Measurements from ENCODE around the gene ABTB1. TPM values are rescaled to one million over a fixed set of nuclear protein-coding genes. Genes with fewer than 3 reads are reported as not detected.

Gene ABTB1
- total and polyA plus RNA-seq, 2 of the 13 experiments (the other 11 are each of a cell fraction or from before 2014, with no cell fraction given) = 0.42 to 14.5 TPM

DNA sequence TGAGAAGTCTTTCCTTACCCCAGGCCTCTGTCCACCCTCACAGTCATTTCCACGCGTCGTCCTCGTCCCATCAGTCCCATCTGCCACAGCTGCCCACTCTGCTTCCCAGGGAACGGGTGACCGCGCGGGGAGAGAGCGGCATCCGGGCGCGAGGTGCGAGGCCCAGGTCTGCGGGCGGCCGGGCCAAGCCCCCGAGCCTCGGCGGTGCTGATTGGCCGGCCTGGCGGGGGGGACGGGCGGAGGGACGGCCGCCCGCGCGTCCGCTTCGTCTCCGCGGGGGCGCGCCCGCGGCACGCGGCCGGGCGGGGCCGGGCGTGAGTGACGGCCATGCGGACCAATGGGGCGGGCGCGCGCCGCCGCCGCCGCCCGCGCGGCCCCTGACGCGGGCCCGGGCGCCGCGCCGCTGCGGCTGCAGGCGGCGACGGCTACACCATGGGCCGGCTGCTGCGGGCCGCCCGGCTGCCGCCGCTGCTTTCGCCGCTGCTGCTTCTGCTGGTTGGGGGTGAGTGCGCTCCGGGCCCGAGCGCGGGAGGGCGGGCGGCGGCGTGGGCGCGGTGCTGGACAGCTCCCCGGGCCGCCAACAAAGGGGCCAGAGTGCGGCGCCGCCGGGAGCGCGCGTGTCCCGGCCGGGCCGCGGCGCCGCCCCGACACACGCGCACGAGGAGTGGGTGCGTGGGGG is 43.8 kb upstream of the ABTB1 start, which contains the start of gene PODXL2 (continued):
- TF ChIP-seq ZNF691 (CRISPR knock-in tag; IDR thresholded peaks at IDR 0.05; ENCODE audit: borderline replicate concordance, low read depth) (no peak), ETV6 (CRISPR knock-in tag; conservative IDR thresholded peaks at IDR 0.05) (0 out of 2 replicates have a peak, but pooled peaks have one; percentile 25), PHF8 (CRISPR knock-in tag; IDR thresholded peaks at IDR 0.05) (no peak; the same call in 1 of the 2 replicates), ZNF430 (CRISPR knock-in tag; IDR thresholded peaks at IDR 0.05) (peak; percentile 54; the same call in 1 of the 2 replicates), ZNF788 (CRISPR knock-in tag; IDR thresholded peaks at IDR 0.05; ENCODE audit: borderline replicate concordance) (peak; percentile 70; the same call in 1 of the 2 replicates), ZNF572 (CRISPR knock-in tag; IDR thresholded peaks at IDR 0.05) (0 out of 2 replicates have a peak, but pooled peaks have one; percentile 37), HNF1A (IDR thresholded peaks at IDR 0.05; ENCODE audit: low read depth) (no peak), HNF1A (CRISPR knock-in tag; IDR thresholded peaks at IDR 0.05; ENCODE audit: borderline replicate concordance) (peak; percentile 25; the same call in 1 of the 2 replicates), SIN3A (IDR thresholded peaks at IDR 0.05; ENCODE audit: borderline replicate concordance, low read depth, low read length) (peak; percentile 43; the same call in 1 of the 2 replicates), PCBP1 (IDR thresholded peaks at IDR 0.05; ENCODE audit: borderline replicate concordance, low read depth, low read length) (no peak), ATF7 (IDR thresholded peaks at IDR 0.05) (no peak), ATF7 (CRISPR knock-in tag; IDR thresholded peaks at IDR 0.05) (0 out of 2 replicates have a peak, but pooled peaks have one; percentile 54), GATAD2A (CRISPR knock-in tag; IDR thresholded peaks at IDR 0.05) (peak; percentile 38; the same call in 1 of the 2 replicates), SSRP1 (CRISPR knock-in tag; IDR thresholded peaks at IDR 0.05) (no peak), ZNF326 (CRISPR knock-in tag; IDR thresholded peaks at IDR 0.05; ENCODE audit: borderline replicate concordance) (no peak), HDAC1 (CRISPR knock-in tag; IDR thresholded peaks at IDR 0.05) (no peak), SP140L (CRISPR knock-in tag; IDR thresholded peaks at IDR 0.05; ENCODE audit: borderline replicate concordance) (no peak)
- TF ChIP-seq, protein P1, sequence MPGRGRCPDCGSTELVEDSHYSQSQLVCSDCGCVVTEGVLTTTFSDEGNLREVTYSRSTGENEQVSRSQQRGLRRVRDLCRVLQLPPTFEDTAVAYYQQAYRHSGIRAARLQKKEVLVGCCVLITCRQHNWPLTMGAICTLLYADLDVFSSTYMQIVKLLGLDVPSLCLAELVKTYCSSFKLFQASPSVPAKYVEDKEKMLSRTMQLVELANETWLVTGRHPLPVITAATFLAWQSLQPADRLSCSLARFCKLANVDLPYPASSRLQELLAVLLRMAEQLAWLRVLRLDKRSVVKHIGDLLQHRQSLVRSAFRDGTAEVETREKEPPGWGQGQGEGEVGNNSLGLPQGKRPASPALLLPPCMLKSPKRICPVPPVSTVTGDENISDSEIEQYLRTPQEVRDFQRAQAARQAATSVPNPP (CRISPR knock-in tag; IDR thresholded peaks at IDR 0.05) = no peak
- TF ChIP-seq, protein P2, sequence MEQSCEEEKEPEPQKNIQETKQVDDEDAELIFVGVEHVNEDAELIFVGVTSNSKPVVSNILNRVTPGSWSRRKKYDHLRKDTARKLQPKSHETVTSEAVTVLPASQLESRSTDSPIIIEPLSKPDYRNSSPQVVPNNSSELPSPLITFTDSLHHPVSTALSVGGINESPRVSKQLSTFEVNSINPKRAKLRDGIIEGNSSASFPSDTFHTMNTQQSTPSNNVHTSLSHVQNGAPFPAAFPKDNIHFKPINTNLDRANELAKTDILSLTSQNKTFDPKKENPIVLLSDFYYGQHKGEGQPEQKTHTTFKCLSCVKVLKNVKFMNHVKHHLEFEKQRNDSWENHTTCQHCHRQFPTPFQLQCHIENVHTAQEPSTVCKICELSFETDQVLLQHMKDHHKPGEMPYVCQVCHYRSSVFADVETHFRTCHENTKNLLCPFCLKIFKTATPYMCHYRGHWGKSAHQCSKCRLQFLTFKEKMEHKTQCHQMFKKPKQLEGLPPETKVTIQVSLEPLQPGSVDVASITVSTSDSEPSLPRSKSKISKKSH (CRISPR knock-in tag; IDR thresholded peaks at IDR 0.05; ENCODE audit: borderline replicate concordance) = no peak
- TF ChIP-seq, protein P3, sequence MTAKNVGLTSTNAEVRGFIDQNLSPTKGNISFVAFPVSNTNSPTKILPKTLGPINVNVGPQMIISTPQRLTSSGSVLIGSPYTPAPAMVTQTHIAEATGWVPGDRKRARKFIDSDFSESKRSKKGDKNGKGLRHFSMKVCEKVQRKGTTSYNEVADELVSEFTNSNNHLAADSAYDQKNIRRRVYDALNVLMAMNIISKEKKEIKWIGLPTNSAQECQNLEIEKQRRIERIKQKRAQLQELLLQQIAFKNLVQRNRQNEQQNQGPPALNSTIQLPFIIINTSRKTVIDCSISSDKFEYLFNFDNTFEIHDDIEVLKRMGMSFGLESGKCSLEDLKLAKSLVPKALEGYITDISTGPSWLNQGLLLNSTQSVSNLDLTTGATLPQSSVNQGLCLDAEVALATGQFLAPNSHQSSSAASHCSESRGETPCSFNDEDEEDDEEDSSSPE (CRISPR knock-in tag; IDR thresholded peaks at IDR 0.05) = peak; percentile 97

Data from HepG2 (cell line).